Measurements from ENCODE around the gene SLC9A3.

GRCh38 chr5:496028-496427 lies 28.2 kb downstream of the SLC9A3 start:
- TF ChIP-seq EZH2phosphoT487 (IDR thresholded peaks at IDR 0.05; ENCODE audit: borderline replicate concordance, low read length) (no peak), CTCF (IDR thresholded peaks at IDR 0.05; ENCODE audit: low read depth, low read length, poor library complexity, severe bottlenecking) (no peak)
